ENCODE measurements around the gene WDR47.
"Not testable (repeated sequence)": the region's sequence is repeated elsewhere in the genome, so short reads cannot be mapped to it uniquely, and the experiment has no call there.

The WDR47 gene

DNA sequence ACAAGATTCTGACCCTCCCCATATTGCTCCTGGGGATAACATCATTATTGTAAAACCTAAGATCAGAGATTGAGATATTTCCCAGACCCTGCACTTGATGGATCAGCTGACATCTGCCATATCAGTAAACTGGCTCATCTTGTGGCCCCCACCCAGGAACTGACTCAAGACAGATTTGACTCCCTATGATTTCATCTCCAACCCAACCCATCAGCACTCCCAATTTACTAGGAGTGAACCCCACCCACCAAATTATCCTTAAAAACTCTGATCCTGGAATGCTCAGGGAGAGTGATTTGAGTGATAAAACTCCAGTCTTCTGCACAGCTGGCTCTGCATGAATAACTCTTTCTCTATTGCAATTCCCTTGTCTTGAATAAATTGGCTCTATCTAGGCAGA, 72.6 kb downstream of the WDR47 start:
- no peak for DNase-seq (ENCODE audit: low read depth in 1 of 2, low spot score in 1 of 2)

DNA sequence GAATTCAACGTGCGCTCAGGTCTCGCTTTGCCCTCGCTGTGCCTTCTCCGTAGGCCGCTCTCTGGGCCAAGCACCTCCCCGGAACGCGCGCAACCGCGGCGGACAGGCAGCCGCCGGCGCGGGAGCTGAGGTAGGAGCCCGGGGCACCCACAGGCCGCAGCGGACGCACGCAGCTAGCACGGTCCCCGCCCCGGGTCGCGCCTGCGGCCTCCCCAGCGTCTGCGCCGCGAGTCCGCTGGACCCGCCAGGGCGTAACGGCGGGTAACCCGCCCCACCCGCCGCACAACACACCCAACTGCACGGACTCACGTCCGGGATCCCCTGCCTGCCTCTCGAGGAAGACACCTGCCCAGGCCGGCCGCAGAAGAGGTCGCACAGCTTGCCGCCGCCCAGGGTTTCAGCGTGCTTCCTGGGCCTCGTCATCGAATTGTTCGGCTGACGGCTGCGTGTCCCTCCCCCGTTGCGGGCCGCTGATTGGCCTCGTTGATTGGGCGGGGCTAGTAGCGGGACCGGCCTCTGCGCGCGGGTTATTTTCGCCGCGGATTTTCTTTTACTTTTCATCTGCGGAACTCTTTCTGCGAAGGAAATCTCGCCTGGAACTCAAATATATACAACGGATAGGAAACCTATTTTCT, 78.7 kb downstream of the WDR47 start, which contains the start of gene CLCC1:
CLCC1 (minus strand) TSS at position 433 of the 635 bp plus-strand sequence. CDS start 13,047 bp downstream, outside the sequence.
- DNase-seq (ENCODE audit: low read depth in 1 of 2, low spot score in 1 of 2): peak; percentile 83 to 84

DNA sequence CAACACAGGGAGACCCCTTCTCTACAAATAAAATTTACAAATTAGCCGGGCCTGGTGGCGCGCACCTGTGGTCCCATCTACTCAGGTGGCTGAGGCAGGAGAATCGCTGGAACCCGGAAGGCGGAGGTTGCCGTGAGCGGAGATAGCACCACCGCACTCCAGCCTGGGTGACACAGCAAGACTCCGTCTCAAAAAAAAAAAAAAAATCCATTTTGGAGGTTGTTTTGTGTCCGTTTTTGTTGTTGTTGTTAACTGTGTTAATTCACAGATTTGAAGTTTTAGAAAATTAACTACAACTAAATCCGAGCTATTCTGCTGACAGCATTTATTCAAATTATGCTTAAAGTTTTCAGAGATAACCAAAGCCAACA, 79.2 kb downstream of the WDR47 start:
- DNase-seq (ENCODE audit: low read depth in 1 of 2, low spot score in 1 of 2): no peak

DNA sequence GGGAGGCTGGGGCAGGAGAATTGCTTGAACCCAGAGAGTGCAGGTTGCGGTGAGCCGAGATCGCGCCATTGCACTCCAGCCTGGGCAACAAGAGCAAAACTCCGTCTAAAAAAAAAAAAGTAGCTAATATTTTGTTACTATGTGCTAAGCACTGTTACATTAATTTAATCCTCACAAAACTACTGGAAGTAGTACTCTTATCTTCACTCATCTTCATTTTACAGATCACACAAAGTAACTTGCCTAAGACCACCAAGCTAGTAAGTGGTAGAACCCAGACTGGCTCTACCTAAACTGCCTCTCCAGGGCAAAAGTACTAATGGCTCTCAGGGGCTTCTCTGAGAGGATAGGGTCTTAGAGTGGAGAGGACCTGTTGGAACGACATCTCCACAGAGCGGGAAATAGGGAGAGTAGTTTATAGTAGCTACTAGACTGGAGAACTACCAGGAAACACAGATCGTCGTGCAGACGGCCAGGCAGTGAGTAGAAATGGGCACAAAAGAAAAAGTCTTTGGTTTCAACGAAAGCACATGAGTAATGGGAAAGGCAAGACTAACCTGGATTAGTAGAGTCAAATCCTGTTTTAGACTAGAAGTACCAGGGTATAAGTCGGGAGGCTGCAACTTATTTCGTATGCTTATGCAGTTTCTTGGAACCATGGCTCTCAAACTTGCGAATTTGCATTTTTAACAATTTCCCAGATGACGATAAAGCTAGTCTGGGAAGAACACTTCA, 80.0 kb downstream of the WDR47 start:
- DNase-seq (ENCODE audit: low read depth in 1 of 2, low spot score in 1 of 2): no peak

DNA sequence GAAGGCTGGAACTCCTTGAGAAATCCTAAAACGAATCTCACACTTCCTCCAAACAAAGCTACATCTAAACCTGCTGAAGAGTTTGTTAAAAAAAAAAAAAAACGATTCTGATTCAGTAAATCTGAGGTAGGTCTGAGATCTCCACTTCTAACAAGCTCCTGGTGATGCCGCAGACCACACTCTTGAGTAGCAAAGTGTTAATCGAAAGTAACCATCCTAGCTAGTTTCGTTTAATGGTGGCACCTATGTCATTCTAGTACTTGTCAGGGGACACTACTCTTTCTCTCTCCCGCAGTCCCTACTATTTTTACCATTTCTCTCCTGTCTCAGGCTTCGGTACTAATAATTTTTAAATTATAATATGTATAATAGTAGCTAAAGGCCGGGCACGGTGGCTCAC, 80.7 kb downstream of the WDR47 start:
- DNase-seq (ENCODE audit: low read depth in 1 of 2, low spot score in 1 of 2): no peak

DNA sequence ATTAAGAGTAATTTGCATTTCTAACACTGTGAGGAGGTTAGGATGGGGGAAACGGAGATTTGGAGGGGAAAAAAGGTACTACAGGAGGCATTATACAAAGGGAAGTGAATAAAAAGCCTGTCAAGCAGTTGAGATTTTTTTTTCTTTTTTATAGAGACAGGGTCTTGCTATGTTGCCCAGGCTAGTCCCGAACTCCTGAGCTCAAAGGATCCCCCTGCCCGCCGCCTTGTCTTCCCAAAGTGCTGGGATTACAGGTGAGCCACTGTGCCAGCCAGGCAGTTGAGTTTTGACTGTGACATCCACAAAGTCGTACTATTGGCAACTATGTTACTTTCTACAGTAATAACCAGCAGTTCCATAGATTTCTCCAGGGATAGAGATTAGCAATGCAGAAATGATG, 81.2 kb downstream of the WDR47 start:
- DNase-seq (ENCODE audit: low read depth in 1 of 2, low spot score in 1 of 2): no peak

DNA sequence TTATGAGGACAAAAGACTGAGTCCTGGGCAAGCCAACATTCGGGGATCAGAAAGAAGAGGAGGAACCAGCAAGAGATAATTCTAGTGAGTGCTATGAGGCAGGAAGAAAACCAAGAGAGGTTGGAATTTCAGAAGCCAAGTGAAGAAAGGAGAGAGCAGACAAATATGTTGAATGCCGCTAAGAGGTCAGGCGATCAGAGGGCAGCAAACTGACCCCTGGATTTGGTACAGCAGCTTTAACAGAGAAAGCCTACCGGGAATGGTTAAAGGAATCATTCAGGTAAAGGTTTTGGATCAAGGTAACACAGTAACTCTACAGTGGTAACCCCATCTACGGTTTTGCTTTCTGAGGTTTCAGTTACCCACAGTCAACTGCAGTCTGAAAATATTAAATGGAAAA, 84.0 kb downstream of the WDR47 start:
- DNase-seq (ENCODE audit: low read depth in 1 of 2, low spot score in 1 of 2): no peak

DNA sequence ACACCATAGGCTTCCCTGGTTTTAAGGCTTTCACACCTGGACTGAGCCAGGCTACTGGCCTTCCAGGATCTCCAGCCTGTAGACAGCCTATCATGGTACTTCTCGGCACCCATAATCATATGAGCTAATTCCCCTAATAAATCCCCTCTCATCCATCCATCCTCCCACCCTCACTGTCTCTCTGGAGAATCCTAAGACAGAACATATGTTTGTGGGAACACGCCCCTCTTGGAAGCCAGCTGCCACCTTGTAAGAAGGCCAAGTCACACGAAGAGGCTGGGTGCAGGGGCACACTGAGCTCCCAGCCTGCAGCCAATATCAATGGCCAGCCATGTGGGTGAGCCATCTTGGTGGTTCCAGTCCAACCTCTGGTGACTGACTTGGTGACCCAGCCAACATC, 86.0 kb downstream of the WDR47 start:
- DNase-seq (ENCODE audit: low read depth in 1 of 2, low spot score in 1 of 2): no peak

DNA sequence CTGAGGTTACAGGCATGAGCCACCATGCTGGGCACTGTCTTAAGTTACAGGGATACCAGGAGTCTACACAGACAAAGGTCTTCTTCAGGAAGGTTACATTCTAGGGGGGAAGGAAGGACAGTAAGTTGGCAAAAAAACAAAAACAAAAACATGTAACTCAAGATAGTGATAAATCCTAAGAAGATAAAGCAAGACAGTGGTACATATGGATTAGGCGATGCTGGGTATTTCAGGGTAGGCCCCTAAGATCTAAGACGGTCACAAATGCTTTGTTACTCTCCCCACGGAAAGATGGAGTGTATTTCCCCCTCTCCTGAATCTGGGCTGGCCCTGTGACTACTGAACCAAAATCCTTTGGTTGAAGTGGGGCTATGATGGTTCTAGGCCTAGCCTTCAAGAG, 86.8 kb downstream of the WDR47 start:
- DNase-seq (ENCODE audit: low read depth in 1 of 2, low spot score in 1 of 2): no peak

DNA sequence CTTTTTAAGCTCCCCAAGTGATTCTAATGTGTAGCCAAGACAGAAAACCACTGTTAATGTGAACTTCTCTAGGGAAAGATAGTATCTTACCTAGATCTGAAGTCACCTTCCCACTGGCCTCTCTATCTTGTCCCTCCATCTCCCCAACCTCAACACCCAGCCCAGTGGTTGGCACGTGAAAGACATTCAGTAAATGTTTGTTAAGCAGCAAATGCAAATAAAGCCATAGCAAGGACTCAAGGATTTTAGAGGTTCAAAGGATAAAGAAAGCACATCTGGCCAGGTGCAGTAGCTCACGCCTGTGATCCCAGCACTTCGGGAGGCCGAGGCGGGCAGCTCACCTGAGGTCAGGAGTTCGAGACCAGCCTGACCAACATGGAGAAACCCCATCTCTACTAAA, 88.5 kb downstream of the WDR47 start:
- no peak for DNase-seq (ENCODE audit: low read depth in 1 of 2, low spot score in 1 of 2)

DNA sequence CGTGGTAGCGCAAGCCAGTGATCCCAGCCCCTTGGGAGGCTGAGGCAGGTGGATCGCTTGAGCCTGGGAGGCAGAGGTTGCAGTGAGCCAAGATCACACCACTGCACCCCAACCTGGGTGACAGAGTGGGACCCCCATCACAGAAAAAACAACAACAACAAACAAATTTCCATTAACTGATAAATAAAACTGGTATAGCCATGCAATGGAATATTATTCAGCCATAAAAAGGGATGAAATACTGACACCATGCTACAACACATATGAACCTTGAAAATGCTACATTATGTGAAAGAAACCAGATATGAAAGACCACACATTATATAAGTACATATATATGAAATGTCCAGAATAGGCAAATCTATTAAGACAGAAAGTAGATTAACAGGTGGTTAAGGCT, 90.7 kb downstream of the WDR47 start:
- DNase-seq (ENCODE audit: low read depth in 1 of 2, low spot score in 1 of 2): no peak

DNA sequence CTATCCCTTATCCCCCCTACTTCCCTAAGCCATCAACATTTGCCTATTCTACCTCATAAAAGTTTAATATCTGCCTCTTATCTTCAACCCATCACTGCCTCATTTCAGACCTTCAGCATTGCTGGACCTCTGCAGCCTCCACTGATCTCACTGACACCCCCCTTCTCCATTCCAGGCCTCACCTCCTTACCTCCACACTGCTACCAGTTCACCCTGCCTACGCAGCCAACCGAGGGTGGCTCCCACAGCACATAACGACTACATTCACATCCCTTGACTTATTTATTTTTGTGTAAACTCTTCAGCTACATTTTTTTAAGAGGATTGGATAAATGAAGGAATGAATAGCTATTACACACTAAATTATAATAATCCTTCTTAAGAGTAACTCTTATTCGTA, 92.9 kb downstream of the WDR47 start:
- no peak for DNase-seq (ENCODE audit: low read depth in 1 of 2, low spot score in 1 of 2)

DNA sequence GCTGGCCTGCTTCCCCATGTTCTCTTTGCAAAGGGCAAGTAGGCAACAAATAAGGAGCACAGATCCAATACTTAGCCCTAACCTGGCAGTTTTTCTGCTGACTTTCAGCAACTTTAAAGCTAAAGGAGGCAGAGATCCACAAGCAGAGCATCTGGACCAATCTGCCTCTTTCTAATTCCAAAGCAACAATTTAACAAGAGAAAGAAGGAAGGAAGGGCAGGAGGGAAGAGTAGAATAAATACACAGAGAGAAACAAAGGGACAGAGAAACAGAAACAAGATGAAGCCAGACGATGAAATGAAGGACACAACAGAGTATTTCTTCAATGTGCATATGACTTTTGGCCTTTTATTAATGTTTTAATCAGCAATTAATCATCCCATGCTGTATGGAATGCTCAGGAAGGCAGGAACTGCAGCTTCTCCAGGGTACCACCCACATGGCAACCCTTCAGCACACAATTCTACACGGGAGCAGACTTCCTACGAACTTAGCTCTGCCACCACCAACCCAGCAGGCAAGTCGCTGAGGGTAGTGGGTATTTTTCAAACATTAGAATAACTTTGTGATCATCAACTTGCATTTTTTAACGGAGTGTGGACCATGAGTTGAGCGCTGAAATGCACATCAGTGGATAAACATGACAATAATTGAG, 93.9 kb downstream of the WDR47 start:
- no peak for DNase-seq (ENCODE audit: low read depth in 1 of 2, low spot score in 1 of 2)

DNA sequence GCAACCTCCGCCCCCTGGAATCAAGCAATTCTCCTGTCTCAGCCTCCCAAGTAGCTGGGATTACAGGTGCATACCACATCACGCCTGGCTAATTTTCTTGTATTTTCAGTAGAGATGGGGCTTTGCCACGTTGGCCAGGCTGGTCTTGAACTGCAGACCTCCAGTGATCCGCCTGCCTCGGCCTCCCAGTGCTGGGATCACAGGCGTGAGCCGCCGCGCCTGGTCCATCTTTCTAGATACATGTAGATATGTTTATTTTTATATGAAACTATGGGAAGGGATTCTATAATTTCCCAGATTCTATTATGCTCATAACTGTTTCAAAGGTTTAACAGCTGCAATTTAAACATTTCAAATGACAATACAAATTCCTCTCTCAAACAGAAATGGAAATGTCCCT, 105.7 kb downstream of the WDR47 start:
- DNase-seq (ENCODE audit: low read depth in 1 of 2, low spot score in 1 of 2): no peak

DNA sequence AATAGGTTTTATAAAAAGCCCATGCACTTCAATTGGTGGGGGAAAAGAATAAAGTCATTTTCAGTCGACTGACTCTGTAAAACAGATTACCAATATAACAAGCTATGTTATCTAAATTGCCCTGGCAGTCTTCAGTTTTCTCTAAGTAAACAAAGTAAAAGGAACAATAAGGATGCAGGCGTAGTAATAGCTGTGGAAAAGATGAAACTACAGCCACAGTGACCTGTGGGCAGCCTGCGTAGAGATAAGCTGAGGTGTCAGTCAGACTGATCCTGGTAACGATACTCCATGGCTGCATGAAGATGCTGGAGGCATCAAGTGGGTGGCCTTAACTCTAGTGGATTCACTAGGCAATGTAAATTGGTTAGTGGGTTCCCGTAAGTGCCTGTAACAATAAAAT, 108.0 kb downstream of the WDR47 start:
- DNase-seq (ENCODE audit: low read depth in 1 of 2, low spot score in 1 of 2): no peak

DNA sequence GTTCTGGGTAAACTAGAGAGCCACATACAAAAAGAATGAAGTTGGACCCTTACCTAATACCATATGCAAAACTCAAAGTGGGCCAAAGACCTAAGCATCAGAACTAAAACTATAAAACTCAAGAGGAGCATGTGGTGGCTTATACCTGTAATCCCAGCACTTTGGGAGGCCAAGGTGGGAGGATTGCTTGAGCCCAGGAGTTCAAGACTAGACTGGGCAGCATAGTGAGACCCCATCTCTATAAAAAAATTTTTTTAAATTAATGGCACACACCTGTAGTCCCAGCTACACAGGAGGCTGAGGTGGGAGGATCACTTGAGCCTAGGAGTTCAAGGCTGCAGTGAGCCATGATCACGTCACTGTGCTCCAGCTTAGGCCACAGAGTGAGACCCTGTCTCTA, 114.3 kb downstream of the WDR47 start:
- DNase-seq (ENCODE audit: low read depth in 1 of 2, low spot score in 1 of 2): not testable (repeated sequence)

DNA sequence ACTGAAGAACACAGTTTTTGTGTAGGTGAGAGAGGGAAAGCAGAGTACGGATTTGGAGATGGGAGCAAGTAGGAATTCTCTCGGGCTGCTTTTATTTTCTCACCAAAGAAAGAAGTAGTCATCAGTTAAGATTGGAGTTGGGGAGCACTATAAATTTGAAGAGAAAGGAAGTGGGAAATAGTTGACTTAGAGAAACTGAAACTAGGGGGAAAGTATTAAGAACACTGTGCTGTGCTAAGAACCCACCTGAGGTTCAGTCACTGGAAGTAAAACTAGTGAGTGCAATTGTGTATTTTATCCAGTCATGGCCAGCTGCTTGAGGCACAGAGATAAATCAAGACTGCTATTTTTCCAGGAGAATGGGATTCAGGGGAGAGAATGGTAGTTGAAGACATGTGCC, 116.0 kb downstream of the WDR47 start:
- no peak for DNase-seq (ENCODE audit: low read depth in 1 of 2, low spot score in 1 of 2)
